ENCODE data around the gene UBE2V1. TPM values are rescaled to one million over a fixed set of nuclear protein-coding genes. Genes with fewer than 3 reads are reported as not detected.
A peak's percentile ranks its signal among the peaks of the same experiment; 100 is the strongest.

The UBE2V1 gene
- total RNA-seq, 2 experiments from 2014 or later: 57.3 to 143 TPM

GRCh38 chr20:50152394-50153152, 39.6 kb upstream of the UBE2V1 start:
- Histone ChIP-seq H3K4me2 (ENCODE audit: low read length) (peak overlapping the region; percentile 95), H4K20me1 (ENCODE audit: insufficient read depth, low read length) (no peaks in the 10 kb centered on the region), H2AFZ (ENCODE audit: low read length) (no peak overlapping the region; the same call in 1 of the 2 replicates), H3K36me3 (ENCODE audit: insufficient read depth, low read length) (peaks cover 7% of the 10 kb centered on the region; the same call in 1 of the 2 replicates), H3K4me3 (ENCODE audit: low read depth, low read length, poor library complexity, severe bottlenecking) (peak overlapping the region; percentile 96), H3K9me3 (ENCODE audit: low read length) (no peaks in the 10 kb centered on the region), H3K27ac (ENCODE audit: low read depth, low read length, poor library complexity, severe bottlenecking) (no peak overlapping the region), H3K4me1 (ENCODE audit: insufficient read depth, low read length, poor library complexity, severe bottlenecking) (peaks cover 20% of the 10 kb centered on the region), H3K79me2 (ENCODE audit: insufficient read depth, low read depth, low read length) (peaks cover 11% of the 10 kb centered on the region; the same call in 1 of the 2 replicates), H3K9me2 (ENCODE audit: insufficient read depth, low read length) (no peaks in the 10 kb centered on the region)
- intact Hi-C loops (cut with micrococcal nuclease; ENCODE audit: unreplicated experiment): loop anchor here (5.0 kb wide), 1 partner anchor 215 kb away; the partner anchor contains the start of gene RNF114
- BruUV-seq (replicated peaks): TSS peak; percentile 70
- no peak for DNase-seq (ENCODE audit: low spot score)
- ChIA-PET POLR2A (interaction anchor here (0.5 to 2.9 kb wide), 6 partner anchors 25 to 587 kb away, joined by 3 to 32 read pairs (median 6); partner anchors contain the start of gene UBE2V1), CTCF (ENCODE audit: unreplicated experiment) (interaction anchor here (0.9 to 1.3 kb wide), 5 partner anchors 11 to 42 kb away, joined by 3 to 6 read pairs (median 3); no protein-coding TSS in a partner anchor)
- TF ChIP-seq CTCF (conservative IDR thresholded peaks at IDR 0.05; ENCODE audit: low read length): peak; percentile 30; the same call in 1 of the 2 replicates
- no peak for TF ChIP-seq EZH2phosphoT487 (IDR thresholded peaks at IDR 0.05; ENCODE audit: borderline replicate concordance, low read depth, low read length)

GRCh38 chr20:50151034-50151743, 38.2 kb upstream of the UBE2V1 start:
- Histone ChIP-seq H3K9me2 (ENCODE audit: insufficient read depth, low read length) (no peaks in the 10 kb centered on the region), H3K4me2 (ENCODE audit: low read length) (no peak overlapping the region), H3K4me3 (ENCODE audit: low read depth, low read length, poor library complexity, severe bottlenecking) (no peak overlapping the region), H3K4me1 (ENCODE audit: insufficient read depth, low read length, poor library complexity, severe bottlenecking) (peaks cover 31% of the 10 kb centered on the region), H3K9me3 (ENCODE audit: low read length) (no peaks in the 10 kb centered on the region), H4K20me1 (ENCODE audit: insufficient read depth, low read length) (no peaks in the 10 kb centered on the region), H2AFZ (ENCODE audit: low read length) (no peak overlapping the region), H3K27ac (ENCODE audit: low read depth, low read length, poor library complexity, severe bottlenecking) (no peak overlapping the region), H3K36me3 (ENCODE audit: insufficient read depth, low read length) (peaks cover 7% of the 10 kb centered on the region; the same call in 1 of the 2 replicates), H3K79me2 (ENCODE audit: insufficient read depth, low read depth, low read length) (peaks cover 11% of the 10 kb centered on the region; the same call in 1 of the 2 replicates)
- BruUV-seq (replicated peaks): no TSS peak
- intact Hi-C loops (cut with micrococcal nuclease; ENCODE audit: unreplicated experiment): loop anchor here (5.0 kb wide), 1 partner anchor 214 kb away; the partner anchor contains the start of gene RNF114
- ChIA-PET CTCF (ENCODE audit: unreplicated experiment) (no interaction called here), POLR2A (no interaction called here)
- TF ChIP-seq EZH2phosphoT487 (IDR thresholded peaks at IDR 0.05; ENCODE audit: borderline replicate concordance, low read depth, low read length) (no peak), CTCF (conservative IDR thresholded peaks at IDR 0.05; ENCODE audit: low read length) (no peak)
- no peak for DNase-seq (ENCODE audit: low spot score)
